Measurements from ENCODE around the gene TUT7.
"Not testable (repeated sequence)": the region's sequence is repeated elsewhere in the genome, so short reads cannot be mapped to it uniquely, and the experiment has no call there.

The TUT7 gene, protein sequence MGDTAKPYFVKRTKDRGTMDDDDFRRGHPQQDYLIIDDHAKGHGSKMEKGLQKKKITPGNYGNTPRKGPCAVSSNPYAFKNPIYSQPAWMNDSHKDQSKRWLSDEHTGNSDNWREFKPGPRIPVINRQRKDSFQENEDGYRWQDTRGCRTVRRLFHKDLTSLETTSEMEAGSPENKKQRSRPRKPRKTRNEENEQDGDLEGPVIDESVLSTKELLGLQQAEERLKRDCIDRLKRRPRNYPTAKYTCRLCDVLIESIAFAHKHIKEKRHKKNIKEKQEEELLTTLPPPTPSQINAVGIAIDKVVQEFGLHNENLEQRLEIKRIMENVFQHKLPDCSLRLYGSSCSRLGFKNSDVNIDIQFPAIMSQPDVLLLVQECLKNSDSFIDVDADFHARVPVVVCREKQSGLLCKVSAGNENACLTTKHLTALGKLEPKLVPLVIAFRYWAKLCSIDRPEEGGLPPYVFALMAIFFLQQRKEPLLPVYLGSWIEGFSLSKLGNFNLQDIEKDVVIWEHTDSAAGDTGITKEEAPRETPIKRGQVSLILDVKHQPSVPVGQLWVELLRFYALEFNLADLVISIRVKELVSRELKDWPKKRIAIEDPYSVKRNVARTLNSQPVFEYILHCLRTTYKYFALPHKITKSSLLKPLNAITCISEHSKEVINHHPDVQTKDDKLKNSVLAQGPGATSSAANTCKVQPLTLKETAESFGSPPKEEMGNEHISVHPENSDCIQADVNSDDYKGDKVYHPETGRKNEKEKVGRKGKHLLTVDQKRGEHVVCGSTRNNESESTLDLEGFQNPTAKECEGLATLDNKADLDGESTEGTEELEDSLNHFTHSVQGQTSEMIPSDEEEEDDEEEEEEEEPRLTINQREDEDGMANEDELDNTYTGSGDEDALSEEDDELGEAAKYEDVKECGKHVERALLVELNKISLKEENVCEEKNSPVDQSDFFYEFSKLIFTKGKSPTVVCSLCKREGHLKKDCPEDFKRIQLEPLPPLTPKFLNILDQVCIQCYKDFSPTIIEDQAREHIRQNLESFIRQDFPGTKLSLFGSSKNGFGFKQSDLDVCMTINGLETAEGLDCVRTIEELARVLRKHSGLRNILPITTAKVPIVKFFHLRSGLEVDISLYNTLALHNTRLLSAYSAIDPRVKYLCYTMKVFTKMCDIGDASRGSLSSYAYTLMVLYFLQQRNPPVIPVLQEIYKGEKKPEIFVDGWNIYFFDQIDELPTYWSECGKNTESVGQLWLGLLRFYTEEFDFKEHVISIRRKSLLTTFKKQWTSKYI (N-terminal part only)

DNA sequence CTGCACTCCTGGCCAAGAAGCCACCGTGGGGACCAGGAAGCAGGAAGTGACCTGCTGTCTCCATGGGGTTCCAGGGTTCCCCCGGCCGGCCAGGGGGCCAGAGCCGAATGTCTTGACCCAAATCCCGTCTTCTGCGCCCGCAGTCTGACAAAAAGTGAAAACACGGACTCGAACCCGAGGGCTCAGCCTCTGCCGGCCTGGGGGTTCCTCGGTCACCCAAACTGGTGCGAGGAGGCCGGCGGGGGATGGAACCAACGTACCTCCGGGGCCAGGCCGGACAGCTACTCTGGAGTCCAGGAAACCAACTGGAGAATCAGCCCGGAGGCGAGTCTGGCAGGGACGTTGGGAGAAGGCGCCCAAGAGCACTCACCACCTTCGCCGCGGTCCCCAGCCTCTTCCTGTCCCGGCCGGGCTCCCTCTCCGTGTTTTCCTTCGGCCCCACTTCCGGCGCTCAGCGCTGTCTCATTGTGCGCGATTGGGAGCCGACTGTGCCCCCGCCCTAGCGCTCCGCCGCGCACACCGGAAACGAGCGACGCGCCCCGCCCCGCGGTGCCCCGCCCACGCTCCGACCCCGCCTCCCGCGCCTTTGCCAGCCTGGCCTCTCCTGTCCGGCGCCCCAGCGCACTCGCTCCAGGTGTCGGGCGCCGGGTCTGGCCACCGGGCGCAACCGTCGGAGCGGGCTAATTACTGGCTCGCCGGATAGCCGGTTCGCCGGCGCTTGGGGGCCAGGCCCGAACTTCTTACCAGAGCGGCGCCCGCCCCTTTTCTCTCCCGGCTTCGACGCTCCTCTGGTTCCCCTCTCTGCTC is at the start of gene TUT7:
TUT7 (minus strand) TSS at position 400 of the 807 bp plus-strand sequence. CDS start 1,211 bp downstream, outside the sequence.
- H3K27ac ChIP-seq = peak within 1 kb of the TSS; percentile 95
- DNase-seq (ENCODE audit: low read depth, low spot score) = peak; percentile 79

DNA sequence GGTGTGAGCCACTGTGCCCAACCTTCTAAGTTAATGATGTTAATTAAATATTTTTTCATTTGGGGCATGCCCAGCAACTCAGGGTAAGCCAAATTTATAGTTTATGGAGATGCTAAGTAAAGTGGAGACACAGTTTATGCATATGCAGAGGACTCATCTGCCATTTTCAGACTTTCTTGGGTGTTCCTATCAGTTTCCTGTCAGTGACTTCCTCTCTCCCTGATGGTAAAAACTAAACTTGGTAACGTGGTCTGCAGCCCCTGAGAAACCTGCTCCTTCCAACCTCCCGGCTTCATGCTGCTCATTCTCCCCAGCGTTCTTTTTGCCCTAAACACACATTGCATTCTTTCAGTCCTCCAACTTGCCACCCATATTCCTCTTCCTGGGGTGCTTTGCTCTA is 48.4 kb upstream of the TUT7 start:
- no peak for DNase-seq (ENCODE audit: low read depth, low spot score)
- H3K27ac ChIP-seq = no peak overlapping the region

DNA sequence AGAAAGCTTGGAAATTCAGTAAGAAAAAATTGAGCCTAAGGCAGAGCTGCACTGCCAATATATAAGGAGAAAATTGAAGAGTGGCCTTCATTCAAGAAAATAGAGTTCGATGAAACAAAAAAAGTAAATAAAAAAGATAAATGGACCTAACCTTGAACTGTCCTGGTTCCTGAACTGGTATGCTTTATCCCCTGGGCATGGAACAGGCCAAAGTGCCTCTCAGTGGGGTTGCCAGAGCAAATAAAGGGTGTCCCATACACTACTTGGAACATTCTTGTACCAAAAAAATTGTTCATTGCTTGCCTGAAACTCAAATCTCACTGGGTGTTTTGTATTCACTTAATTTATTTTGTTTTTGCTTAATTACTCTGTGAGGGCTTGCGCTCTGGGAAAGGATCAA is 42.2 kb upstream of the TUT7 start:
- no peak overlapping the region for H3K27ac ChIP-seq
- no peak for DNase-seq (ENCODE audit: low read depth, low spot score)

DNA sequence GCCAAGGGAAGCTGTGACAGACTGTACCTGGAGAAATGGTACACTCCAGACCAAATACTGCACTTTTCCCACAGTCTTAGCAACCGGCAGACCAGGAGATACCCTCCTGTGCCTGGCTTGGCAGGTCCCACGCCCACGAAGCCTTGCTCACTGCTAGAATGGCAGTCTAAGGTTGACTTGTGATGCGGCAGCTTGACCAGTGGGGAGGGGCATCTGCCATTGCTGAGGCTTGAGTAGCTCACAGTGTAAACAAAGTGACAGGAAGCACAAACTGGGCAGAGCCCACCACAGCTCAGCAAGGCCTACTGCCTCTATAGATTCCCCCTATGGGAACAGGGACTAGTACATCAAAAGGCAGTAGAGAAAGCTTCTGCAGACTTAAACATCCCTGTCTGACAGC is 36.0 kb upstream of the TUT7 start:
- not testable (repeated sequence) for H3K27ac ChIP-seq; DNase-seq (ENCODE audit: low read depth, low spot score)

DNA sequence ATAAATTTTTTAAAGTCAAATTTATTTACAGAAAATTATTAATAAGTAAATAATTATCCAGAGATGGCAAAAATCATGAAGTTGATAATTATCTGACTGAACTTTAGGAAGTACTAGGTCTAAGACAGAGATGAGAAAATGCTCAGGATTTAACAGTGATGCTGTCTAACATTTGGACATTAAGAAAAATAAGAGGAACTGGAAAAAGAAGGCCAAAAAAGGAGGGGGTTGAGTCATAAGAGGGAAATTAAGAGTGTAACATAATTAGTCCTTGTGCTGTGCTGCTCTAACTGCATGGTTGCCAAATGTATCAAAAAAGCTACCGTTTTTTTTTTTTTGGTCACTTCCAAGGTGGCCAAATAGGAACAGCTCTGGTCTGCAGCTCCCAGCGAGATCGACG is 35.4 kb upstream of the TUT7 start:
- DNase-seq (ENCODE audit: low read depth, low spot score) = no peak

DNA sequence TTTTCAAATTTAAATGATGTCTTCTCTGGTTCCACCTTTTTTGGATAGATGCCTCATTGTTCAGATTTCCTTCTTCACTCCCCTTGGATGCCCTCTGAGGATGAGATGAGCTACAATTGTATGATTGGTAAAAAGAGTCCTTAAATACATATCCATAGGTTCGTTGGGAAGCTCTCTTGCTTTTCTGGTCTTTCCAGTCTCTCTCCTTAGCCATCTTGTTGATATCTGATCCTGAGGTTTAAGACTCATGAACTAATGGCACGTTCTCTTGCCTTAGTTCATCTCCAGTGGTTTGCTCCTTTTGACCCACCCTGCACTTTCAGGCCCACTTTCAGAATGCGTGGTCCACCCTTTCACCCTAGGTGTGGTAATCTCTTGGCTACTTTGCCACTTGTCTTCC is 33.2 kb upstream of the TUT7 start:
- DNase-seq (ENCODE audit: low read depth, low spot score) = no peak
- H3K27ac ChIP-seq = no peak overlapping the region

More for the DNA sequence above, 35.4 kb upstream of the TUT7 start:
- H3K27ac ChIP-seq = no peak overlapping the region

DNA sequence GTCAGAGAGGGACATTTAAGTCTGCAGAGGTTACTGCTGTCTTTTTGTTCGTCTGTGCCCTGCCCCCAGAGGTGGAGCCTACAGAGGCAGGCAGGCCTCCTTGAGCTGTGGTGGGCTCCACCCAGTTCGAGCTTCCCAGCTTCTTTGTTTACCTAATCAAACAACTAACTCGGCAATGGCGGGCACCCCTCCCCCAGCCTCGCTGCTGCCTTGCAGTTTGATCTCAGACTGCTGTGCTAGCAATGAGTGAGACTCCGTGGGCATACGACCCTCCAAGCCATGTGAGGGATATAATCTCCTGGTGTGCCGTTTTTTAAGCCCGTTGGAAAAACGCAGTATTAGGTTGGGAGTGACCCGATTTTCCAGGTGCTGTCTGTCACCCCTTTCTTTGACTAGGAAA is 28.8 kb upstream of the TUT7 start:
- H3K27ac ChIP-seq = not testable (repeated sequence)

DNA sequence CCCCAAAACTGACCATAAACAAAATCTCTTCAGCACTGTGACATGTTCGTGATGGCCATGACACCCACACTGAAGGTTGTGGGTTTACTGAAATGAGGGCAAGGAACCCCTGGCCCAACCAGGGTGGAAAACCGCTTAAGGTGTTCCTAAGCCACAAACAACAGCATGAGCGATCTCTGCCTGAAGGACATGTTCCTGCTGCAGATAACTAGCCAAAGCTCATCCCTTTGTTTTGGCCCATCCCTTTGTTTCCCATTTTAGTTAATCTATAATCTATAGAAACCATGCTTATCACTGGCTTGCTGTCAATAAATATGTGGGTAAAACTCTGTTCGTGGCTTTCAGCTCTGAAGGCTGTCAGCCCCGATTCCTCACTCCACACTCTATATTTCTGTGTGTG is 21.8 kb upstream of the TUT7 start:
- H3K27ac ChIP-seq = no peak overlapping the region

More for the DNA sequence above, 28.8 kb upstream of the TUT7 start:
- not testable (repeated sequence) for DNase-seq (ENCODE audit: low read depth, low spot score)

DNA sequence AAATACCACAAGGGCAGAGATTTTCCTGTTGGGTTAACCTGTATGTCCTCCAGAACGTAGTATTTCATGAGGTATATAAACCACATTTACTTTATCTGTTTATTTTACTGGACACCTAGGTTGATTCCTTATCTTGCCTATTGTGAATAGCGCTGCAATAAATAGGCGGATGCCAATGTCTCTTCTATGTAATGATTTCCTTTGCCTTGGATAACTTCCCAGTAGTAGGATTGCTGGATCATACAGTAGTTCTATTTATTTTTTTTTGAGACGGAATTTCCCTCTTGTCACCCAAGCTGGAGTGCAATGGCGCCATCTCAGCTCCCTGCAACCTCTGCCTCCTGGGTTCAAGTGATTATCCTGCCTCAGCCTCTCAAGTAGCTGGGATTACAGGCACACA is 15.6 kb upstream of the TUT7 start:
- no peak for DNase-seq (ENCODE audit: low read depth, low spot score)
- peak overlapping the region; percentile 56 for H3K27ac ChIP-seq

More for the DNA sequence above, 21.8 kb upstream of the TUT7 start:
- DNase-seq (ENCODE audit: low read depth, low spot score) = no peak

DNA sequence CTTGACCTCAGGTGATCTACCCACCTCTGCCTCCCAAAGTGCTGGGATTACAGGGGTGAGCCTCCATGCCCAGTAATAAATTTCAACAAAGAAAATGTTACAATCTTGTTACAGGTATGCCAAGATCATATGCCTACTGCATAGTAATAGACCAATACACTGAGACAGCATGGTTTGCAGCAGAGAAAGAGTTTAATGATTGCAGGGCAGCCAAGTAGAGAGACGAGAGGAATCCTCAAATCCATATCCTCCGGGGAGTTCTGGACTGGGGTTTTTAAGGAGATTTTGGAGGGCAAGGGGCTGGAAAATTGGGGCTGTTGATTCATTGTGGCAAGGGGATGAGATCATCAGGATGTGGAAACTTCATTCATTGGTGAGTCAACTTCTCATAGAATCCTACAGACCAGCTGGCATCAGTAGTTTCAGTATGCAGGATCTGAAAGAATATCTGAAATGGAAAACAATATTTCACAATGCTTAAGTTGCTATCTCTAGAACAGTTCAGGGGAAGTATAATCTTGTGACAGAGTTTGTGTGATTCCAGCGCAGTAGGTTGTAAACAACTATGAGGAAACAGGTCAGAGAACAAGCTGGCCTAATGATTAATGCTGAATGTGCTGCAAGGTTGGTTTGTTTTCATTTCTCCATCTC is 14.8 kb upstream of the TUT7 start:
- peak; percentile 94 for DNase-seq (ENCODE audit: low read depth, low spot score)
- H3K27ac ChIP-seq = peak overlapping the region; percentile 56

DNA sequence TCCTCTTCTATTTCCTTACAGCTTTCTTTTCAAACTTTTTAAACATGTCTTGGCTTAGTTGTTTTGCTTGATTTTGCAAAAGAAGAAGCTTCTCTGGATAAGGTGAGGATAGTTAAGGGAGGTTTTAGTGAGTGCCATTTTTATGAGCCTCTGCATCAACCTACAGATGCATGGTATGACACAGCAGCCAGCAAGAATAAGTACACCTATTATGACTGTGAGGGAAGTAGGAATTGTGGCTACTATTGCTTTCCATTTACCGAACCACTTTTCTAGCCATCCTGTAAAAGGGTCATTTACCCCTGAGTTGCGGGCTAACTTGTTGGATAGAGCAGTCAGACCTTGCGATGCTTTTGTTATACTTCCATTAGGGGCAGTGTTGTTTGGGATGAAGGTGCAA is 7.0 kb upstream of the TUT7 start:
- no peak for DNase-seq (ENCODE audit: low read depth, low spot score)
- no peak overlapping the region for H3K27ac ChIP-seq

DNA sequence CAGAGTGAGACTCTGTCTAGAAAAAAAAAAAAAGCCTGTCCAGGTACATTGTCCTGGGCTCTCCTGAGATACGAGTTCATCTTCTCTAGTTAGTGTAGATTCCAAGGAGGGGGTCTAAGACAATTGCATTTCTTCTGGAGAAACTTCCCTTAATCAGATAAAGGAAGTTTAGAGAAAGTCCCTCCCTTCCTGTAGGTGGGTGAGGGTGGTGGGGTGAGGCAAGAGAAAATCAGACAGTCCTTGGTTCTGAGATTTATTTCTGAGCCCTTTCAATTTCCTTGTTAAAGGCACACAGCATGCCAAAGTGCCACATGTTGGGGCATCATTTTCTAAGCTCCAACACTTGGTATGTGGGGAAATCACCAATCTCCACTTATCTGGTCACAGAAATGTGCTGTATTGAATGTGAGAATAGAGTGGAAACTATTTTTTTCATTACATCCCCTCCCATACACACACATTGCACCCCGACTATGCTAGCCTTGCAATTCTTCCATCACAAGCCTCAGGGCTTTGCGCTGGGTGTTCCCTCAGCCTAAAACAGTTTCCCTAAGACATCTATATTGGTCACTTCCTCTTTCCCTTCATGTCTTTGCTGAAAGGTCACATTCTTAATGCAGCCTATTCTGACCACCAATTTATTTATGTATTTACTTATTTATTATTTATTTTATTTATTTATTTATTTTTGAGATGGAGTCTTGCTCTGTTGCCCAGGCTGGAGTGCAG is 5.1 kb upstream of the TUT7 start:
- DNase-seq (ENCODE audit: low read depth, low spot score) = no peak
- no peak overlapping the region for H3K27ac ChIP-seq

DNA sequence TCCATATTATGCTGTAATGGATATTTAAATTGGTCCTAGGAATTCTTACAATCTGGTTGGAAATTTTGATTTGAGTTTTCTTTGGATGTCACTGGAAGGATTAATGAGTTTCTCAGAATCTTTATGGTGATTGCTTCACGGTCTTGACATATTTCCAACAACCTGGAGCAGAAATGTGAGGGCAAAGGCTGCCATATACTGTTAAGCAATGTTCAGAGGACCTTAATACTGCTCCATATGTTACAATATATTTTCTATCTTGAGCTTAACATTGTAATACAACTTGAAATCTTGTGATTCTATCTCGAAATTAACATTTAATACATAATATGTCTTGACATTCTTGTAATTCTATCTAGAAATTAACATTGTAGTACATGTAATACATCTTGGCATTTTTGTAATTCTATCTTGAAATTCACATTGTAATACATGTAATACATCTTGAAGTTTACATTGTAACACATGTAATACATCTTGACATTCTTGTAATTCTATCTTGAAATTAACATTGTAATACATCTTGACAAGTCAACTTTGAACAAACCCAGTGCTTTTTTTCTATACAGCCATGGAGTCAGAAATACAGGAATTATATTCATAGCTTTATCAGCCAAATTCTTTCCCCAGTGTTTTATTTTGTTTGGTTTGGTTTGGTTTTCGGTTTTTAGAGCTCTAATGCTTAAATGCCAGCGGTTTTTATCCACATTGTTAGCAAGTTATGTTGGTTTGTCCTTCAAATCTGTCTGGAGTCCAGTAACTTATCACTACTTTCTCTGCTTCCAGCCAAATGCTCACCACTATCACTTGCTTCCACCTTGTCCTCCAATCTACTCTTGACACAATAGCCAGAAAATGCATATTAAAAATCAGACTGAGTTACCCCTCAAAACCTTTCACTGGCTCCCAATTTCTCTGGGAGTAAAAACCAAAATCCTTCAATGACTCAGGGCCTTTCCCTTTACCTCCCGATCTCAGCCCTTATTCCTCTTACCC is 3.0 kb upstream of the TUT7 start:
- H3K27ac ChIP-seq = no peak overlapping the region
- DNase-seq (ENCODE audit: low read depth, low spot score) = no peak

DNA sequence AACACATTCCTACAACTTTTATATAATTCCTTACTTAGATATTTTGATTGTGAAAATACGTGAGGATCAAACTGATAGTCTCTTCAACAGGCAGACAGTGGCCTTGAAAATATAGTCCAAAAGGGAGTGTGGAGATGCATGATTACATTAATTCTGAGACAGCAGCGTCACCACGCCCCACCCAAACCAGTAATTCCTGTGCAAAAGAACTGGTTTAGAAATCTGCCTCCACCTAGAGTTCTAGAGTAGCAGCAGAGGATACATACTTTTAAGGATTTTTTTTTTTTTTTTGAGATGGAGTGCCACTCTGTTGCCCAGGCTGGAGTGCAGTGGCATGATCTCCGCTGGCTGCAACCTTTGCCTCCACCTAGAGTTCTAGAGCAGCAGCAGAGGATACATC is 1.6 kb upstream of the TUT7 start:
- H3K27ac ChIP-seq = peak overlapping the region; percentile 95
- DNase-seq (ENCODE audit: low read depth, low spot score) = no peak

DNA sequence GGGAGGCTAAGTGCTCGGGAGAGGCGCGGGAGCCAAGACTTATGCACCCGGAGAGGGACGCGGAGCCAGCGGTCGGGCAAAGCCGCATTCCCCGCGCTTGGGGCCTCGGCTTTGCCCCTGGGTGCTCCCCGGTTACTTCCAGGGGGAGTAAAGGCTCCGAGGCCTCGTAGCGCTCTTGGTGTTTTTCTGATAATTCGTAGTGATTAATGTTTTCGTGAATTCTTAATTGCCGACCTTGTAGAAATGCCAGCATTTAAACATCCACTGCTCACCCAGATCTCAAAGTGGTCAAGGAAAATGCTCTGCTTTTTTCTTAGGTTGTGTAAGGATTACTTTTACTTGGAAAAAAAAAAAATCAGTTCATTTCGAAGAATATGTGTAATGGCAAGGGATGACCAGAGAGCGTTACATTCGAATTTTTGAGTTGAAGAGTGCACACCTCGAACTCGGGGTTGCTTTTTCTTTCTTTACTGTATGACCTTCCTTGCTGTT is 654 bp upstream of the TUT7 start:
- no peak for DNase-seq (ENCODE audit: low read depth, low spot score)
- H3K27ac ChIP-seq = peak overlapping the region; percentile 95

DNA sequence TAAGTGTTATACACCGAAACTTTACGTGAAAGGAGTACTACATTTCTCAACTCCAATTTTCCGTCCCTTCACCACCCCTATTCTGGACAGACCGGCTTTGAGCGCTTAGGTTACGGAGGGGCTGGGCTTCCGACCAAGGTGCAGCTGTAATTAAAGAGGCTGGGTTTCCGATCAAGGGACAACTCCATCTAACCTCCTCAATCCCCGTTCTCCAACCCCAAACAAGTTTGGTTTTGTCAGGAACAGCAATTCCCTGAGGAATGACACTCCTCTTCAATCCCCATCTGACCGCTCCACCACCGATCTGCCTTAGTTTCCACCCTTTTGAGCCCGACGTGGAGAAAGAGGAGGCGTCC is 577 bp downstream of the TUT7 start:
- DNase-seq (ENCODE audit: low read depth, low spot score) = no peak
- peak overlapping the region; percentile 95 for H3K27ac ChIP-seq

DNA sequence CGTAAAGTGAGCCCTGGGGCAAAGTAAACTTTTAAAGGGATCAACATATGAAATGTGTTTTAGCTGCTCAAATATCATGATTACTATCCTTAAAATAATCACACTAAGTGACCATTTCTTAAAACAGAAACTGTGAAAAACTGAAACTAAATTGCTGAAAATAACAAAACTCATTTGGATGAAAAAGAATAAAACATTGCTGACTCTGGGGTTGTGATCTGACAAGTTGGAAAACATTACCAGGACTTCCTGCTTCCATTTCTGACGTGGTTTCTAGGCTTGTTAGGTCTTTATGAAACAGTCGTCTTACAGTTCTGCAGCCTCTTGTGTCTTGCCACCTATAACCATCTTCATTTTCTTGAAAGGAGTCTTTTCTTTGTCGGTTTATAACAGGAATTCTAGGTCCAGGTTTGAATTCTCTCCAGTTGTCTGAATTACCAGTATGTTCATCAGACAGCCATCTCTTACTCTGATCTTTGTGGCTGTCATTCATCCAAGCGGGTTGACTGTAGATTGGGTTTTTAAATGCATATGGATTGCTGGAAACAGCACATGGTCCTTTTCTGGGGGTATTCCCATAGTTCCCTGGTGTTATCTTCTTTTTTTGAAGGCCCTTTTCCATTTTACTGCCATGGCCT is 1.7 kb downstream of the TUT7 start:
- peak overlapping the region; percentile 95 for H3K27ac ChIP-seq
- no peak for DNase-seq (ENCODE audit: low read depth, low spot score)

Measured in epithelial cell of prostate (primary cell).